CD14-positive monocyte (primary cell): ENCODE measurements around the gene ALDH1L2. TPM values are rescaled to one million over a fixed set of nuclear protein-coding genes. Genes with fewer than 3 reads are reported as not detected.
A peak's percentile ranks its signal among the peaks of the same experiment; 100 is the strongest.

ENCODE experiments used
- DNase-seq, 3 donors: peaks; one replicate each; pipeline ENCODE4 v3.0.0-alpha.2; 2011 to 2022
- H2AFZ ChIP-seq: 2 replicates; pipeline ENCODE4 v1.6.0; 2012; ENCODE audit warnings: mild to moderate bottlenecking, low read depth, low read length, inconsistent platforms; ENCODE audit not compliant: insufficient read depth, poor library complexity, severe bottlenecking
- H3K27ac ChIP-seq, 2 donors: 1 replicate in 1 of 2; 2 replicates in 1 of 2; pipeline ENCODE4 v1.5.1; 2012 to 2013; ENCODE audit warnings: low read length in 2 of 2, control low read depth in 1 of 2, inconsistent platforms in 1 of 2, low read depth in 1 of 2, mild to moderate bottlenecking in 1 of 2
- H3K27me3 ChIP-seq, 2 donors: one replicate each; pipeline versions ENCODE4 v1.6.0 to v1.6.1; 2011 to 2013; ENCODE audit warnings: low read length in 2 of 2; ENCODE audit not compliant: control insufficient read depth in 2 of 2, insufficient read depth in 2 of 2
- H3K36me3 ChIP-seq, 2 donors: replicated peaks in 1 of 2; 1 replicate in 1 of 2; 2 replicates in 1 of 2; pipeline versions ENCODE4 v1.5.1 to v1.6.1; 2012 to 2013; ENCODE audit warnings: low read length in 2 of 2, control low read depth in 1 of 2, inconsistent platforms in 1 of 2, mild to moderate bottlenecking in 1 of 2; ENCODE audit not compliant: insufficient read depth in 2 of 2, control insufficient read depth in 1 of 2
- H3K4me1 ChIP-seq, 2 donors: 1 replicate in 1 of 2; 2 replicates in 1 of 2; pipeline versions ENCODE4 v1.5.1 to v1.6.1; 2012 to 2013; ENCODE audit warnings: low read length in 2 of 2, control low read depth in 1 of 2, inconsistent platforms in 1 of 2, mild to moderate bottlenecking in 1 of 2, moderate library complexity in 1 of 2; ENCODE audit not compliant: insufficient read depth in 2 of 2, control insufficient read depth in 1 of 2
- H3K4me2 ChIP-seq: replicated peaks from 2 replicates; pipeline ENCODE3; 2012; ENCODE audit warnings: low read length, moderate library complexity, mild to moderate bottlenecking; ENCODE audit not compliant: poor library complexity, severe bottlenecking; ENCODE audit errors: extremely low read depth
- H3K4me3 ChIP-seq, 3 experiments: fragments of 200-600 bp in 1 of 3; sonication (generic) in 1 of 3; replicated peaks in 1 of 3; 1 replicate in 2 of 3; 2 replicates in 1 of 3; pipeline ENCODE4 v1.5.1; 2011 to 2013; ENCODE audit warnings: low read length in 3 of 3, mild to moderate bottlenecking in 3 of 3, control low read depth in 2 of 3, low read depth in 2 of 3, inconsistent platforms in 1 of 3, moderate library complexity in 1 of 3
- H3K79me2 ChIP-seq: 2 replicates; pipeline ENCODE4 v1.6.0; 2012; ENCODE audit warnings: mild to moderate bottlenecking, control low read depth, inconsistent platforms, low read length, moderate library complexity; ENCODE audit not compliant: insufficient read depth
- H3K9ac ChIP-seq: 2 replicates; pipeline ENCODE4 v1.6.0; 2017; ENCODE audit warnings: low read length, mild to moderate bottlenecking; ENCODE audit not compliant: insufficient read depth, poor library complexity, severe bottlenecking
- H3K9me3 ChIP-seq, 2 donors: replicated peaks in 1 of 2; 1 replicate in 1 of 2; 2 replicates in 1 of 2; pipeline versions ENCODE4 v1.5.1 to v1.6.1; 2012 to 2013; ENCODE audit warnings: low read length in 2 of 2, control low read depth in 1 of 2; ENCODE audit not compliant: control insufficient read depth in 1 of 2, insufficient read depth in 1 of 2
- H4K20me1 ChIP-seq: 2 replicates; pipeline ENCODE4 v1.6.0; 2012; ENCODE audit warnings: mild to moderate bottlenecking, low read length, control low read depth, moderate library complexity; ENCODE audit not compliant: insufficient read depth
- H3K27ac Mint-ChIP-seq, 7 donors: one replicate each; pipeline ENCODE4 v1.8.0; 2020; ENCODE audit warnings: mild to moderate bottlenecking in 7 of 7, mixed read lengths in 7 of 7, moderate library complexity in 6 of 7, inconsistent platforms in 2 of 7
- H3K27me3 Mint-ChIP-seq, 3 donors: one replicate each; pipeline ENCODE4 v1.8.0; 2021 to 2022; ENCODE audit warnings: low read depth in 3 of 3, mild to moderate bottlenecking in 3 of 3, mixed read lengths in 3 of 3, moderate library complexity in 3 of 3, inconsistent platforms in 1 of 3
- H3K36me3 Mint-ChIP-seq, 2 donors: one replicate each; pipeline ENCODE4 v1.8.0; 2020; ENCODE audit warnings: mixed read lengths in 2 of 2, inconsistent platforms in 1 of 2, mild to moderate bottlenecking in 1 of 2
- H3K4me1 Mint-ChIP-seq: one replicate; pipeline ENCODE4 v1.8.0; 2020; ENCODE audit warnings: mild to moderate bottlenecking, mixed read lengths
- H3K4me3 Mint-ChIP-seq, 2 donors: one replicate each; pipeline ENCODE4 v1.8.0; 2020; ENCODE audit warnings: mild to moderate bottlenecking in 2 of 2, mixed read lengths in 2 of 2, moderate library complexity in 1 of 2
- H3K9me3 Mint-ChIP-seq, 7 donors: one replicate each; pipeline ENCODE4 v1.8.0; 2020 to 2022; ENCODE audit warnings: mixed read lengths in 7 of 7, mild to moderate bottlenecking in 6 of 7, moderate library complexity in 6 of 7, inconsistent platforms in 2 of 7
- CTCF ChIP-seq: fragments of 200-600 bp; IDR thresholded peaks from one replicate; pipeline ENCODE4 v1.8.0; 2022; ENCODE audit warnings: antibody characterized with exemption, mild to moderate bottlenecking
- WGBS: methylation state at CpG from one replicate; pipeline ENCODE4 v1.1.5; 2013; ENCODE audit warnings: missing lambda C conversion rate; ENCODE audit not compliant: insufficient coverage; 5-methylcytosine and 5-hydroxymethylcytosine counted together
- intact Hi-C, 2 donors: fragments of 100-400 bp; cut with micrococcal nuclease; formaldehyde crosslinking; loops; one replicate each; pipeline versions ENCODE4 v1.15.0 to v1.15.1; 2023
- polyA plus RNA-seq, 3 donors: library from polyadenylated mRNA; depleted of rRNA in 1 of 3; unstranded in 2 of 3; stranded (reverse) in 1 of 3; fragments of 300-500 nt in 2 of 3; fragments of >200 nt in 1 of 3; fragmentation: Illumina TruSeq in 2 of 3; gene quantifications; 1 replicate in 2 of 3; 2 replicates in 1 of 3; pipeline ENCODE4 v1.2.3, GENCODE V29; 2012 to 2021

The ALDH1L2 gene
- polyA plus RNA-seq, 3 donors: 0.03 to 0.20 TPM; not detected in 1

- no peak for DNase-seq
- Histone ChIP-seq H4K20me1 (no peaks in the 10 kb centered on the region), H3K36me3 (peaks cover 12 to 25% of the 10 kb centered on the region in 2 donors), H3K9ac (no peak overlapping the region), H3K4me1 (no peaks in the 10 kb centered on the region), H3K4me2 (no peak overlapping the region), H3K4me3 (no peak overlapping the region), H3K9me3 (no peaks in the 10 kb centered on the region), H3K27me3 (no peaks in the 10 kb centered on the region), H3K79me2 (no peaks in the 10 kb centered on the region), H2AFZ (no peak overlapping the region), H3K27ac (no peak overlapping the region)
- TF ChIP-seq CTCF: no peak
- no peaks in the 10 kb centered on the region for H3K9me3 Mint-ChIP-seq
- peaks cover 25 to 50% of the 10 kb centered on the region in 2 donors for H3K36me3 Mint-ChIP-seq
- H3K27ac Mint-ChIP-seq: peak overlapping the region in 2 of 7 donors; percentile 6 to 42
- H3K4me1 Mint-ChIP-seq: peaks cover under 1% of the 10 kb centered on the region
- H3K4me3 Mint-ChIP-seq: no peak overlapping the region
- no peaks in the 10 kb centered on the region for H3K27me3 Mint-ChIP-seq
- intact Hi-C loops: no loop called here
- WGBS: 96% methylated on average over 7 of the region's 9 CpGs
Measured at GRCh38 chr12:105018776-105019175, 65.5 kb downstream of the ALDH1L2 start.

- TF ChIP-seq CTCF: no peak
- intact Hi-C loops: no loop called here
Measured at GRCh38 chr12:105018012-105018411, 66.2 kb downstream of the ALDH1L2 start.

More at GRCh38 chr12:105018012-105018411, 66.2 kb downstream of the ALDH1L2 start:
- Histone ChIP-seq H3K27ac (no peak overlapping the region), H3K9ac (no peak overlapping the region), H4K20me1 (no peaks in the 10 kb centered on the region), H3K36me3 (peaks cover 15 to 33% of the 10 kb centered on the region in 2 donors), H3K4me3 (no peak overlapping the region), H3K4me1 (no peaks in the 10 kb centered on the region), H3K27me3 (no peaks in the 10 kb centered on the region), H2AFZ (no peak overlapping the region), H3K9me3 (peaks cover 0 to 3% of the 10 kb centered on the region in 2 donors), H3K4me2 (no peak overlapping the region), H3K79me2 (no peaks in the 10 kb centered on the region)
- Mint-ChIP-seq H3K4me3 (no peak overlapping the region), H3K36me3 (peaks cover 30 to 57% of the 10 kb centered on the region in 2 donors), H3K4me1 (peaks cover 3% of the 10 kb centered on the region), H3K27ac (no peak overlapping the region), H3K9me3 (peaks cover 0 to 1% (median 0%) of the 10 kb centered on the region in 7 donors), H3K27me3 (no peaks in the 10 kb centered on the region)
- WGBS: 100% methylated on average over 2 of the region's 4 CpGs
- DNase-seq: no peak
